DMS53 (cell line): ENCODE data around the gene RPL19.

Experiments used
- DNase-seq: peaks from one replicate; lab custom pipeline; 2025; lab: John Stamatoyannopoulos, UW

The RPL19 gene

DNA sequence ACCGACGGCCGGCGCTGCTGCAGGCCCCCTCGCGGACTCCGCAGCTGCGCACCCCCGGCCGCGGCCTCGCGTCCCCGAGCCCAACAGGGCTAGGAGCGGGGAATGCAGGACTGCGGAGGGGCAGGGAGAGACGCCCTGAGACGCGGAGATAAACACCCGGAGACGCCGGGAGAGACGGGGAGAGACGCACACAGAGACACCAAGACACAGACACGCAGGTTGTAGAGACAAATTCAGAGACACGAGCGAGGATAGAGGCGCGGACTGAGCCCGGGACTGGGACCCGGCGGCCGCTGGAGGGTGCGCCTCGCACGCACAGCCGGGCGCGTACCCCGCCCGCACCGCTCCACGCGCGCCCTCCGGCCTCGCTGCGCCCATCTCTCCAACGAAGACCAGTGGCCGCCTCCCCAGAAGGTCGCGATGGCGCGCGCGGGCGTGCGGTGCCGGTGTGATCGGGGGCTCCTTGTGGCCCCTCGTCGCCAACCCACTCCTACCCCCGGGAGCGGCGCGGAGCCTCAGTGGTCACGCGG lies 24.8 kb downstream of the RPL19 start:
- DNase-seq = no peak

DNA sequence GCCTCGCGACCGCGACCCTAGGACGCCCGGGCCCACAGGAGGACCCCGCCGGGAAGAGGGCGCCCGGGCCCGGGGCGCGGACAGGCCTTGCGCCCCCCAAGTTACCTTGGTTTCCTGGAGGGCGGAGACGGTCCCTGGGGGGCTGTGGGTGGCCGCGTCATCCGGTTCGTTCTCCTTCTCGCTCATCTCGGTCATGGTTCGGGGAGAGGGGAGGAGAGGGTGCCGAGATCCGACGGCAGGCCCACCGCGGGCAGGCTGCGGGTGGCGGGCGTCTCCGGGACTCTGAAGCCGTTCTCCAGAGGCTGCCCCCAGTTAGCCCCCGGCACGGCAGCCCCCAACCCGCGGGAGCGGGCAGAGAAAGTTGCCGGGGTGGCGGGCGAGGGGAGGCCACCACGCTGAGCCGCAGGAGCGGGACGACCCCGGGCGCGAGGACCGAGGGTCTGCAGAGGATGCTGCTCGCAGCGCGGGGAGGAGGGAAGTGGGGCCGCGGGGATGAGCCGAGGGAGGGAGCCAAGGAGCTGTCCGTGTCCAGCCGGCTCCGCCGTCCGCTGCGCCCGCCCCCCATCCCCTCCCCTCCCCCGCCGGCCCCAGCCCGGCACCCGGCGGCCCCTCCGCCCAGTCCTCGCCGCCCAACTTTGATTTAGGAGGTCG lies 25.4 kb downstream of the RPL19 start, which contains the start of gene STAC2:
Gene STAC2, minus strand, starts transcription at position 638 of the 651 bp plus-strand sequence. Its CDS starts 443 bp downstream, at position 195.
- no peak for DNase-seq

DNA sequence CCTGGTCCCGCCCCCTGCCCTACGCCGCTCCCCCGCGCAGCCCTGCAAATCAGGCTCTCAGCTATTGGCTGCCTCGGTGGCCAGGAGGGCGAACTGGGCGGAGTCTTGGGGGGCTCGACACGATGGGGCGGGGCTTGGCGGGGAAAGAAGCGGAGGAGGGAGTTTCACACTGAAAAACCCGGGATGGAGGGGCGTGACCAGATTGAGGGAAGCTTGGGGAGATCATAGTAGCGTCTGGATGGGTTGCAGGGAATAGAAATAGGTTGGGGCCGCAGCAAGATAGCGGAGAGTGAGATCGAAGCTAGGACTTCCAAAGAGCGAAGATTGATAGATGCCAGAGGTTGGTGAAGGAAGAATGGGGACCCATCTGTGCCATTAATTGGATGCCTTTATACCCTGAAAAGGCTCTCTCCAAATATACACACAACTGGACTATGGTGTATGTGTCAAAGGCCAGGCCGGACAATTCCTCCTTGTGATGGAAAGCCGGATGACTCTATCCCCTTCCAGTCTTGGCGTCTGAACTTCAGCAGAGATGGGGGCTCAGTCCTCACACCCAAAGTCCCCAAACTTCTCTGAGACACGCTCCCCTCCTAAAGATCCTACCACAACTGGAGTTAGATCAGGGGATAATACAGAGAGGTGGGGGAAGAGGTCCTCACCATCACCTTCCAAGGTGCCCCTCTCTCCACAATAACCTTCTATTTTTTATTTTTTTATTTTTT lies 26.0 kb downstream of the RPL19 start:
- peak; percentile 18 for DNase-seq

DNA sequence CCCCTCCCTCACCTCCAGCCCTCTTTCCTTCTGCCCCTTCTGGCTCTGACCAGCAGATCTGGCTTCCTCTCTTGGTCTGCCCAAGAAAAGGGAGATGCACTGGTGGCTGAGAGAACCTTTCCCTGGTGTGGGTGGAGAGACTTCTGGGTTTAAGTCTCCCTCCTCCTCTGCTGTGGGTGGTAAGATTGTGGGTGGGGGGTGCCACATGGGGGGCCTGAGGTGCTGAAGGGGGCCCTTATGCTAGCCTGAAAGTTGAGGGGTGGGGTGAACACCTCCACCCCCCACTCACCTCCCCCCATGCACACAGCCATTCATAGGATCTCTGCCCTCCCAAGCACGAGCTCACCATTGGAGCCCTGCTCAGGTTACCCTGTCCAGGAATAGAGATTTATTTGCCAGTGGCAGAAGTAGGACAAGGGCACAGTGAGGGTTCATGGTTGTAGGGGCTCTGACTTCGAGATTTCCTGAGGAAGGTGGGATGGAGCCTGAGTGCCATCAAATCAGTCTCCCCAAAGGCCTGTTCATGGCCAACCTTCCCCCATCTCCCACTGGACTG lies 27.4 kb downstream of the RPL19 start:
- no peak for DNase-seq

DNA sequence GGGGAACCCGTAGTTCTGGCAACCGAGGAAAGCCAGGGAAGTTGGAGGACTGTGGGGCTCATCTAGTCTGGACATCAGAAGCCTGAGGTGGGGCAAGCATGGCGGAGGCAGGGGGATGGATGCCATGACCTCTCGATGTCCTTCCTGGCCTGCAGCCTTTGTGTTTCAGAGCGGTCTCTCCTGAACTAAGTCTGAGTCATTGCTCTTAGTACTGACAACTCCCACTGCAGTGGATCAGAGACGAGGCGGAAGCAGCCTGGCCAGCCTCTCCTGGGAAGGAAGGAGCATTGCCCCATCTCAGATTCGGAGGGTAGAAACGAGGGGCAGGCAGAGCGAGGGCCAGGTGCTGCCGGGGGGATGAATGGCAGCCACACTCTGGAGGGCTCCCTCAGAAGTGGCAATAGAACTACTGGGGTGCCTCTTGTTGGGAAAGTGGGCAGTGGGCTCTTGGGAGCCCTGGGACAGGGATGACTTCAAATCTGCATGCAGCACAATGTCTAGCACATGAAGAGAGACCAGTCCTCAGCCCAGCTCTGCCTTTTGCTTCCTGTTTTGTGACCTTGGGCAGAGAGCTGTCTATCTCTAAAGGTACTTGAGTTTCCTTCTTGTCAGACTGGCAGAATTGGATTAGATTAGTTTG lies 29.3 kb downstream of the RPL19 start:
- DNase-seq = no peak

DNA sequence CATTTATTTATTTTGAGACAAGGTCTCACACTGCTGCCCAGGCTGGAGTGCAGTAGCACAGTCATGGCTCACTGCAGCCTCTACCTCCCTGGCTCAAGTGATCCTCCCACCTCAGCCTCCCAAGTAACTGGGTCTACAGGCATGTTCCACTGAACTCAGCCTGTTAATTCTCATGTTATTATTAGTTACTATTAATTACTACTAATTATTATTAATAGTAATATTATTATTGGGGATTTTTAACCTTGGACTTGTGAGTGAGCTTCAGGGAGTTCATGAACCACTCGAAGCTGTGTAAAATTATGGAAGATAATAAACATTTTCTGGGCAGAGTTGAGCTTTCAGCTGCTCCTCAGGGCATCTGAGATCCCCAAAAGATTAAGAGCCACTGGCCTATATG lies 30.3 kb downstream of the RPL19 start:
- no peak for DNase-seq

DNA sequence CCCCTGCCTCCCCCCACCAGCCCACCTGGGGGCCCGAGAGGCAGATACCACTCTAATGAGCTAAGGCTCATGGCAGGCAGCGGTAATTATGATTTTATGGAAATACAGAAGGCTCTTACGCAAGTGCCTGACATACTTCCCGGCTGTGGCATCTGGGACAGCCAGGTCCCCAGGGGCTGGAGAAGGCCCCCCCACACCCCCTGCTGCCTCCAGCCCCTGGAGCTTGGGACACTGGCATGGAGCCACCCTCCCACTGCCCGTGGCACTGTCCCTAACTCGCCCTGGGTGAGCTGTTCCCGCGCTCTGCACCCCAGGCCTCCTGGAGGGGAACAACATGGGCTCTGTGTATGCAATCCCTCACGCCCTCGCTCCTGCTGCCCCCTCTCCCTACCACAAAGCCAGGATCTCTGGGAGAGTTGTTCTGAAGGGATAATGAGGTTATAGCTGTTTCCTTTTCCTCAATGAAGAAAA lies 31.0 kb downstream of the RPL19 start:
- no peak for DNase-seq

DNA sequence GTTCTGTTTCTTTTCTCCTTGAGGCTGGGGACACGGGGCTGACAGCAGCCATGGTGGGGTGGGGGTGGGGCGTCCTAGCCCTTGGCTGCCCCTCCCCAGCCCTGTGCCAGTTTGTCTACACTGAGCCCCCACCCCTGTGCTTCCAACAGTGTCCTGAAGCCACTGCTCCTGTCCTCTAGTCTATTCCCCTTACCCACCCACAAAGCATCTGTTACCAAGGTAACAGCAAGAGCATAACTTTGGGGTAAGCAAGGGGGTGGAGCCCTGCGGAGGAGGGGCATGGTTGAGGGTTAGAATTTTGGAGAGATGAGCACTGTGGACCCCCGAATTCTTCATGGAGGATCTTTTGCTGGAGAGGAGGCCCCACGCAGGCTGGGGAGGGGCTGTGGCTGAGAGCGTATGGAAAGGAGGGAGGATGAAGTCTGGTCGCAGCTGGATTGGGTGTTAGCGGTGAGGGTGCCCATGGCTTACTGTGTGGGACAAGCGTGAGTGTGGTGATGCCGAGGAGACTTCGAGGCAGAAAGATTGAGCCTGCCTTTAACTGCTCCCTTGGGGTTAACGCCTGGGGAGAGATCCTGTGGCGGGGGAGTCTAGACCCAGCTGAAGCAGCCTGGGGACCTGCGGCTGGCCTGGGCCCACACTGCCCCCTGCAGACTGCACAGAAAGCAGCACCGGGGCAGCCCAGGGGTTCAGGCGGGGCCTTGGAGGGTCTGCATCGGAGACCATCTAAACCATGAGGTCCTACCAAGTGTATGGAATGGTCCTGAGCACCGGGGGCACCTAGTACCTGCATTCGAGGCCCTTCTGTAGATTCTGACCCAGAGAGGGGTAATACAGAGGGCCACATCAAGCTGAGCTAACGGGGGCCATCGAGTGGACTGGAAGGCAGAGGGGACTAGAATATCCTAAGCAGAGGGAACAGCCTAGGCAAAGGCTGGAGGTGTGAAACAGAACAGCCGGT lies 31.8 kb downstream of the RPL19 start:
- DNase-seq = peak; percentile 52

DNA sequence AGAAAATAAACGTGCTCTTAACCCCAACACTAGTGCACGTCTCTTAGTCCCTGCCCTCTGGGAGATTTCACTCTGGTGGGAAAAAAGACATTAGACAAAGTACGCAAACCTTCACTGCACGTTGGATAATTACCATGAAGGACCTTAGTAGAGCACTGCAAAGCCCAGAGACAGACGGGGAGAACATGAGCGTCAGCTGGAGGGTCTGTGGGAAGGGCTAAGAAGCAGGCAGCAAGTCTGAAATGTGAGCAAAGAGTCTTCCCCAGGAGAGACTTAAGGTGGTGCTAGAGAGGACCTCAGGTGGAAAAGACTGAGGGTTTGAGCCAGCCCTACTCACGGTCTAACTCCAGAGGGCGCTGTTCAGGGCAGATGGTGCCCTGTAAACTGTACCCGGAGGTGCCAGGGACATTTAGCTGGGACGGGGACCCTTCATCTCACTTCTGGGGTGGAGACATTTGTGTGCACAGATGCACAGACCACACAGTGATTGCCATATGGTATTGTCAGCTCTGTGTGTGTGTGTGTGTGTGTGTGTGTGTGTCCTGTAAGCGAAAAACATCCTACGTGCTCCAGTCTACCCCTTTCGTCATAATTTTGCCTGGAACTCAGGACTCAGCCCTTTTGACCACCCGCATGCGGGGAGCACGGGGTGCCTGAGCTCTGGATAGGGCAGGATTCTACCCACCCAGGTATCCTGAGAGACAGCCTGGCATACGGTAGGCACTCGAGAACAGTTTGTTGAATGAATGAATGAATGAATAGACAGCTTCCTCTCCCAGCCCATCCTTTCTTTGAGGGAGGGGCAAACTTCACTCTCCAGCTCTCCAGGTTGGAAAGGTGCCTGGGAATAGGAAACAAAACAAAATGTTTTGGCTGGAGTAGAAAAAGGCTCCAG lies 35.7 kb downstream of the RPL19 start:
- DNase-seq = peak; percentile 76

DNA sequence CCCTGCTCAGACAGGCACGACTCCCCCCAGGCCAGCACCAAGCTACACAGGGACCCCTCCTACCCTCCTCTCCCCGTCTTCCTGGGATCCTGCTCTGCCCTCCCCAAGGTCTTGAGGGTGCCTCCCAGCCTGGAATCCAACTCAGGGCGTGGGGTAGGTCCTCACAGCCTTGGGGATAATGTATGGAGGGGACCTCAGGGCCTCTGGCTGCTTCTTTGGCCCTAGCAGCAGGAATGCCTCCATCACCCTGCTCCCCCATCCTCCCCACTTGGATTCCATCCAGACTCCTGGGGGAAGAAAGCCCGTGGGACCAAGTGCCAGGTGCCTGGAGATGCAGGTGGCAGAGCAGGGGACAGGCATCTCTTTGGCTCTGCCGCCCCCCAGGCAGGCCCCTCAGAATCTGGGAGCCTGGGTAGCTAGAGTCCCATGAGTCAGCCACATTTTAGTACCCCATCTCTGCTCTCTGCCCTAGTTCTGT lies 36.4 kb downstream of the RPL19 start:
- peak; percentile 28 for DNase-seq

DNA sequence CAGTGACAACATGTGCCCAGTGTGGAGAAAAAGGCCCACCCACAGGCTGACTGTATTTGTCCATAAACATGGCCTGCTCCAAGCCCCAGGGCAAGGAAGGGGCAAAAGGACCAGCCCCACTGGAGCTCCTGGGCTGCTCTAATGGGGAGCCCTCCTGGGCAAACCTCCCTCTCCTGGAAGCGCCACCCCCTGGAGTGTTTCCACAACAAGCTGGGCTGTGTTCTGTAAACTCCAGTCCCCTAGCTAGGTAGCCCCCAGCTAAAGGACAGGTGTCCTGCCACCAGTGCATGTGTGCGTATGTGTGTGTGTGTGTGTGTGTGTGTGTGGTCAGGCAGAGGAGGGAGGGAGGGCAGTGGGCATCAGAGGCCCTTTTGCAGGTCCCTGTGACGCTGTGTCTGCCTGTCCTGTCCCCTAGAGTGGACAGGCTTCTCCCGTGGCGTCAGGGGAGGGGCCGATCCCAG lies 36.9 kb downstream of the RPL19 start:
- DNase-seq = peak; percentile 53

DNA sequence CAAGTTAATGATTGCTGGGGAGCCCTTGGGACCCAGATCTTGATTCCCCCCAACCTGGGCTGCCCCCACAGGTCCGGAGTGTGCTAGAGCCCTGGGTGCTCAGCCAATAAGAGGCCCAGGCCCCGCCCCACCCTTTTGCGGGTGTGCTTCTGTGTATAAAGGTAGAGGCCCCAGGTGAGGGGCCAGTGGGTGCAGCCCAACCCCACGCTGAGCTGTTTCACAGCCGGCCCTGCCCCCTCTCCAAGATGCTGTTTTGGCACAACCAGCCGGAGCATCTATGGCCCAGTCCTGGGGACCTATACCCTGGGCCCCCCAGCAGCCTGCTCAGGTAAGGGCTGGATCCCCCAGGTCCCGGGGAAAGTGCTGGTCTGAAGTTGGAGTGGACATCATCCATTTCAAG lies 37.5 kb downstream of the RPL19 start:
- DNase-seq = no peak

DNA sequence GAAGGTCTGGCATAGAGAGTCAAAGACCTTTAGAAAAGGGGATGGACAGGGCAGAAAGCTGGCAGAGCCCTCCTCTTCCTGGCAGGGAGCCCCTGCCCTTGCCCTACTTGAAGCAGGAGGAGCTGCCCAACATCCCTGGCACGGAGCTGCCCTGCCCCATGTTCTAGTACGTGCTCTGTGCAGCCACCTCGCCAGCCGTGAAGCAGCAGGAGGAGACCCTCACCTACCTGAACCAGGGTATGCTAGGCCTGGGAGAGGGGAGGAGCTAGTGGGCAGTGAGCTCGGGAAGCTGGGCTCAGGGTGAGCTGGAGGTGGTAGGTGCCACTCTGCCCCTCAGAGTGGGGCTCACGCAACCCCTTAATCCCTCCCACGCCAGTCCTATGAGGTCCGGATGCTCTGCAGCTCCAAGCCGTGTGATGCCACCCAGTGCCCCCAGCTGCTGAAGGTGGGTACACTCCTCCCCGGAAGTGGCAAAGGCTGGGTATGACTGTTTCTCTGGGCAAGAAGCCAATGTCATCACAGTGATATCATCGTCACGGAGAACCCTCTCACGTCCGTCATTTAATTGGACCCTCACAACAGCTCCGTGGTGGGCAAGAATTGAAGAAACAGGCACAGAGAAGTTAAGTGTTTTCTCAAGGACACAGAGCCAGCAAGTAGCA lies 38.4 kb downstream of the RPL19 start:
- peak; percentile 92 for DNase-seq

DNA sequence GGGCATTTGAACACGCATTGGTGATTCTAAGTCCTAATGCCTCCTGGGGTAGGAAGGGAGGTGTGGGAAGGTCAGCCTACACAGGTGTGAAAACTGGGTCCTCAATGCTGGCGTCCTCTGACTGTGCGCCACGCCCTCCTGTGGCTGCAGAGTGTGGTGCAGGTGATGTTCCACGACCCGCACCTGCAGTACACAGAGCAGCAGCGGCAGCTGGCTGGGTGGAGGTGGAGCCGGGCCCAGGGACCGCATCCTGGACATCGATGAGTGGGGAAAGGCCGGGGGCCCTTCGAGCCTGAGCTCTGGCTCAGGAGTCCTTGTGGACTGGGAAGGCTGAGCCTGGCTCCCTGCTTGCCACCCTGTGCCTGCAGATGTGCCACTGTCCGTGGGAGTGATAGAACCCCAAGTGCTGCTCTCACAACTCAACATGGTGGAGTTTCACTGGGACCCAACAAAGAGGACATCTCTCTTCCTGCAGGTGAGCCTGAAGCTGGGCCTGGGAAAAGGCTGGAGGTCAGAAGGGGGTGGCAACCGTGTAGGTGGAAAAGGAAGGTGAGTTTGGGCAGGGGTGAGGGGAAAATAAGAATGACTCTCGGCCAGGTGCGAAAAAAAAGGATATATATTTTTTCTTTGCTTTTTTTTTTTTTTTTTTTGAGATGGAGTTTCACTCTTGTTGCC lies 39.7 kb downstream of the RPL19 start:
- peak; percentile 88 for DNase-seq

DNA sequence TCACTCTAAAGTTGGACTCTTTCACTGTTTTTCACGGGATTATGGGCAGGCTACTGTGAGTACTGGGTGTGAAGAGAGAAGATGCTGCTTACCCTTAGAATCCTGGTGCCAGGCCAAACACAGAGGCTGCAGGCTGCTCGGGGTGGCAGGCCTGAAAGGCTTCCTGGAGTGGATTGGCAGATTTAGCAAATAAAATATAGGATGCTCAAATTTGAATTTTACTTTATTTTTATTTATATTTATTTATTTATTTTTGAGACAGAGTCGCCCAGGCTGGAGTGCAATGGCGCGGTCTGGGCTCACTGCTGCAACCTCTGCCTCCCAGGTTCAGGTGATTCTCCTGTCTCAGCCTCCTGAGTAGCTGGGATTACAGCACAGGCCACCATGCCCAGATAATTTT lies 40.5 kb downstream of the RPL19 start:
- no peak for DNase-seq

DNA sequence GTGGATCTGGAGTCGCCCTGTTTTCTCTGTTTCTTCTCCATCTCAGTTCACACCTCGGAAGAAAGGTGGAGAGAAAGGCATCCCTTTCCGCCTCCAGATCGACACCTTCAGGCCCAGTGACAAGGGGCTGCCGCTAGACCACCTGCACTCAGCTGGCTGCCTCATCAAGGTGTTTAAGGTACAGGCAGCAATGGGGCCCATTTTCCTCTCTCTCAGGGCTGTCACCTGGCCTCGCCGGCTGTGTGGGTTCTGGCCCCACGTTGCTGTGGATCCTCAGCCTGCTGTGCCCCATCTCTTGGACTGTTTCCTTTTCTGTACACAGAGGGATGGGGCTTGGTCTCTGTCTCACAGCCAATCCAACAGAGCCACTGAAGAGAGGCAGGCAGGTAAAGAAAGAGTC lies 43.1 kb downstream of the RPL19 start:
- no peak for DNase-seq

DNA sequence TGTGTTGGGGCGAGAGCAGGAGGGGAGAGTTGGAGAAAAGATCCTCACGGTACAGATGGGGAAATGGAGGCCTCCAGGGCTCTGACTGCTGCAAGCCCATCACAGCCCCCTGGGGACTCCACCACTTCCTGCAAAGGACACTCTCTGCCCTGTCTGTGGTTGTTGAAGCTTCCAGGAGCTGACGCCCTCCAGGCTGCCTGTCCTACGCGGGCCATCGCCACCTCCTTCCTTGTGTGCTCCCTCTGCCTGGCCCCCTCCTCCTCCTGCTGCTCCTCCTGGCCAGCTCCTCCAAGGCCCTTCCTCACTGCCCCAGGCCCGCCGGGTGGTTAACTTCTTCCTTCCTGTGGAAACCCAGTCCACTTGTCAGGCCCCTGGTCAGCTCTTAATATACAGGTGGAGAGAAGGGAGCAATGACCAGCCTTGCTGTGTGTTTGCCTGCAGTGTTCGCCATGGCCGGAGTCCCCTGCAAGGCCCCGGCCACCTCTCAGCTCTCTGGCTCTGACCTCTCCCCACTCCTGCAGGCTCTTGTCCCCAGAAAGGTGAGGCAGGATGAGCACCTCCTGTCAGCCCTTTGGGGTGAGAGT lies 44.0 kb downstream of the RPL19 start:
- DNase-seq = no peak
